HG03280 (cell line): ENCODE results near the gene OTX1.
"Not testable (repeated sequence)": the region's sequence is repeated elsewhere in the genome, so short reads cannot be mapped to it uniquely, and the experiment has no call there.

Source experiments
- ATAC-seq: cut with Tn5 transposase; IDR thresholded peaks from one replicate; pipeline ENCODE4 v1.9.1; 2021; ENCODE audit warnings: mild to moderate bottlenecking, moderate library complexity; ENCODE audit not compliant: unreplicated experiment

Gene OTX1

DNA sequence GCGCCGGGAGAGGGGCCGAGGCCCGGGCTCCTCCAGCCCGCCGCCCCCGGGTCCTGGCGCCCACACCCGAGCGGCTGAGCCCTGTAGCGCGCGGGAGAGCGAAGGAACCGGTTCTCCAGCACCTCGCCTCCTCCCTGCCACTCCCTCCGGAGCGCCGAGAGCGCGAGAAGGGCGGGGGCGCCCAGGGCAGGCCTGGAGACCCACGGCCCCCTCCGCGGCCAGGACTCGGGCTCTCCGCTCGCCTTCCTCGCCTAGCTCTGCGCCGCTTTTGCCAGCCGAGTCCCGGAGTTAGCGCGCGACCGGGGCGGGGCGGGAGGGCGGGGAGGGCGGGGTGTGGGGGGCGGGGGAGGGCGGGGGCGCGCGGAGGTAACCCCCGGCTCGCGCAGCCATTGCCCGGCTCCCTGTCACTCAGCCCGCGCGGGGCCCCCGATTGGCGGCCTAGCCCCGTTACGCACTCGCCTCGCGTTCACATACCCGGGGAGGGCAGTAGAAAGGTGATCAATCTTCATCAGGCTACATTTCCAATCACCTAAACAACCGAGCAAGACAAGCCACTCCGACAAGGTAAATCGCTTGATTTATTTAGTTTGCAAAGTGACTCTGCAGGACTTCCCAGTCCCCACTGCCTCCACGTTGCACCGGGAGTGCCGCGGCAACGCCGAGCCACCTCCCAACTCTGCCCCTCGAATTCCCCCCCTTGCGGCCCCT, at the start of gene OTX1:
OTX1 (plus strand) TSS at position 497 of the 708 bp plus-strand sequence. CDS start 2,161 bp downstream, outside the sequence.
- peak; percentile 87 for ATAC-seq

- ATAC-seq: no peak
Measured at GRCh38 chr2:63001576-63001975, 49.1 kb upstream of the OTX1 start.

- no peak for ATAC-seq
Measured at GRCh38 chr2:63003351-63003750, 47.3 kb upstream of the OTX1 start.

DNA sequence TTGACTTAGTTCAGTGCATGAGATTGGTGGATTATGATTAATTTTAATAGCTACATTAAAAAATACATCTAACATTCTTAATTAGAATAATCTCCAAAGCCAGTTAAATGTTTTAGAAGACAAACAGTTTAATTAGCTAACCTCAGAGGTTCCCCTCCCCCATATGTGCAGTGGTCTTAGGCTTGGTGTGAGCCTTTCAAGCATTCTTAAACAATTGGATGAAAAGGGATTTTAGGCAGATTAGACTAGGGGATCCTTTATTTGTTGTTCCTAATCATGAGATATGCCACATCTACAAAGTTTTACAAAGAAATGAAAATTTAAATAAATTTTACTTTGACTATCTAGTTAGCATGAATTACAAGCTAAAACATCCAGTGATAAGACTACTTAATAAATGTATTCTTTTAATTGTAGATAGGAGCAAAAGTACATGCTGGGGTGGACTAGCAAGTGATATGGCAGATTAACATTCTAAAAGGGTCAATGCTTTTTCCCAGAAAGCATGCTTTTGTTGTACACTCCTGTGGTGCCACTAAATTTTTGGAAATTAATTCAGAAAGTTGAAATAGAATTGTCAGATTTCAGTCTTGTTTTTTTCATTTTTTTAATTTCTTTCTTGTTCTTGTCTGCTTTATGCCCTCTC, 42.7 kb upstream of the OTX1 start:
- ATAC-seq: no peak

GRCh38 chr2:63008838-63009237, 41.8 kb upstream of the OTX1 start:
- no peak for ATAC-seq

DNA sequence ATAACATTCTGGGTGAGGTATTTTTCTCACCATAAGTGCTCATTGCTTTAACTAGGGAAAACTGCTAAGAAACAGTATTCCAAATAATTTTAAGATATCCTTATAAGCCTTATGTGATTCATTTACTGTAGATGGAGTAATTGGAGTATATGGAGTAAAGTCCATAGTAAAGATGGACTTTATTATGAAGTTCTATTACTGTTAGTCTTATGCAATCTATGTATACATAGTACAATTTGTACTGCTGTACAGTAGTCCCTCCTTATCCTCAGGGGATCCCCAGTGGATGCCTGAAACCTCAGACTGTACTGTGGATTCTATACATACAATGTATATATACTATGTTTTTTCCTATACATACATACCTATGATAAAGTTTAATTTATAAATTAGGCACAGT, 41.1 kb upstream of the OTX1 start:
- ATAC-seq: no peak

DNA sequence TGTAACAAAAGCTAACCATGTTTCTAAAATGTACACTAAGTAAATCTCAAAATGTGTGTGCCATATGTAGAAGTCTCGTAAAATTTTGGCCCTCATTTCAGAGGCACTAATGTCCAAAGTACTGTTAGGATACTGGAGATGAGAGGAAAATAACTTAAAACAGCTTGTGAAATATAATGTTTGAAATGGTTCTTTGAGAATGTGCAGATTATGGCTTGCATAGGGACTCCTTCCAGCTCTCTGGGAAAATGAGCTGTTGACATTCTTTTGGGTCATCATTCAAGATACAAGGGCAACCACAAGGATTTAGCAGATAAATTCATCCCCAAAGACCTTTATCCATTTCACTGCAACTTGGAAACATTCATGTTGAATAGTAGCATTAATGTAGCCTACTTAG, 38.1 kb upstream of the OTX1 start:
- no peak for ATAC-seq

DNA sequence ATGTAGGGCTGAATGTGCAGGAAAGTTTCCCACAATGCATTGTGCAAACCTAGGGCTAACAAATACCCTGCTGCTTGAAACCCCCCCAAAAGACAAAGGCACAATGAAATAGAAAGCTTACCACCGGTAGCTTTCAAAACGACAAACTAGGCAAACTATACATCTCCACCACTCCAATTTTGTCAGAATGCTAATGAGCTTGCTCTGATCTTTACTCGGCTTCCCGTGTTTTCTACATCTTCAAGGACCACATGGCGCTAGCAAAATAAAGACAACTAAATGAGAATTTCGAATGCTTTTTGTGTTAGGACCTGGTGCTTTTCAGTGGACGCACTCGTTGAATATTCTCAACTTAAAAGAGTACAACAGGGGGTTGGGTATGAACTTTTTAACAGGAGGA, 37.2 kb upstream of the OTX1 start:
- no peak for ATAC-seq

GRCh38 chr2:63015389-63015788, 35.2 kb upstream of the OTX1 start:
- no peak for ATAC-seq

- ATAC-seq: no peak
Measured at GRCh38 chr2:63018439-63018838, 32.2 kb upstream of the OTX1 start.

DNA sequence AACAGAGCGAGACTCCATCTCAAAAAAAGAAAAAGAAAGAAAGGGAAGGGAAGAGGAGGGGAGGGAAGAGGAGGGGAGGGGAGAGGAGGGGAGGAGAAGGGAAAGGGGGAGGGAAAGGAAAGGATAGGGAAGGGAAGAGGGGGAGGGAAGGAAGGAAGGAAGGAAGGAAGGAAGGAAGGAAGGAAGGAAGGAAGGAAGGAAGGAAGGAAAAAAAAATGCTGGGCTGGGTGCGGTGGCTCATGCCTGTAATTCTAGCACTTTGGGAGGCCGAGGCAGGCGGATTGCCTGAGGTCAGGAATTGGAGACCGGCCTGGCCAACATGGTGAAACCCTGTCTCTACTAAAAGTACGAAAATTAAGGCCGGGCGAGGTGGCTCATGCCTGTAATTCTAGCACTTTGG, 30.9 kb upstream of the OTX1 start:
- ATAC-seq: not testable (repeated sequence)

DNA sequence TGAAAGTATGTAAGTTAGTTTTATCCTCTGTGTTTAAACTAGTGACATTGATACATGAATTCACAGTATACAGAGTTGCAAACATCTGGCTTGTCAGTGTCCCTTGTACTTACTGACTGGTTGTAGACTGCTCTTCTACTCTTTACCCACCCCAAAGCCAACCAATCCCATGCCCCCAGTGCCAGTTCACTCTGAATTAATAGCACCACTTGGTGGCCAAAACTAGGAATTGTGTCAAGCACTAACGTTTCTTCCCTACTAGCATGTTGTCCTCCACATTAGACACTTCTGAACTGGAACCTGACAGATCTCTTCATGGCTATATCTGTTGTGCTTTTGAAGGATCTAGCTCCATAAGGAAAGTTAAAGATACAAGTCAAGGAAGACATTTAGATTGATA, 27.2 kb upstream of the OTX1 start:
- ATAC-seq: no peak

DNA sequence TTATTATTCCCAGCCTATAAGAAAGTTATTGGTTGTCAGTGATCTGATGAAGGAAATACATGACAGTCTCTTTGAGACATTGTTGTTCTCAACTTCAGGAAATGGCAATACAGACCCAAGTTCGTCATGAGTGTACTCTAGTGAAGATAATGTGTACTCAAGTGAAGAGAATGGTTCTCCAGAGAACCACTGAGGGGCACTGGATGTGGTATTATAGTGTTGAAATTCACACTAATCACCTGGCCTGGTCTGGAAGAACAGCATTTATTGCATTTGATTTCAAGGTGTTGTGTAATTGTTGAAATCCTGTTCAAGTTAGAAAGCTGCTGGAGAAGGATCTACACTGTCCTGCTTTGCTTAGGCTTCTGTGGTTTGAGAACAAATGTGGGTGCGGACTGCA, 23.4 kb upstream of the OTX1 start:
- no peak for ATAC-seq

- ATAC-seq: no peak
Measured at GRCh38 chr2:63029058-63029457, 21.6 kb upstream of the OTX1 start.

DNA sequence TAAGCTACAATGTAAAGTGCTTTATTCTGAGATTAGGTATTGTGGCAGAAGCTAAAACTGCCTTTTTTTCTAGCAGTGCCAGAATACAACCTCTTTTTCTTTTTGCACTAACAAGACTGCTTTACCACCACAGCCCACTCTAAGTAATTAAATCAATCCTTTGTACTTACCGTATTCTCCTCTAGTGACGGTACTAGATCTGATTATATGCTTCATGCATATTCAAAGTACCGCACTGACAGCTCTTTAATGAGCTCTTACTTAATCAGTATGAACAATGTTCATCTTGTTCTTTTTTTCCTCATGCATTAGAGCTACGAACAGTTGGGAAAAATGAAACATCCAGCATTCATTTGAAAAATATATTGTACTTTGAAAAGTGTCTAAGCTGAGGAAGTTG, 16.1 kb upstream of the OTX1 start:
- ATAC-seq: no peak

DNA sequence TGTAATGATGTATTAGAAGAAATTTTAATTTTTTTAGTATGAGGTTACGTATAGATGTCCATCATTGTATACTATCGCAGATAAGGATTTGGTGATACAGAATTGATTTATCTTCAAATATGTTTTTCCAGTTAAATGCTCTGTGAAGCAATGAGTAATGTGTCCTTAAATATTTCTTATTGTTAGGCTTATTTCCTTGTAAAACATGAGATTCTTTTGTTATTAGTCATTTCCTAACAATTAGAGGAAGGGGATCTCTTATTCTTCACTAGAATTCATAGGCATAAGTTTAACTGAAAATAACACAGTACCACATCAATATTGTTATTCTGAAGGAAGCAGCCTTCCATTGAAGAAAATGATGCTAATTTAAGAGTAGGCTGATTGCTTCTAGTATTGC, 15.5 kb upstream of the OTX1 start:
- ATAC-seq: no peak

DNA sequence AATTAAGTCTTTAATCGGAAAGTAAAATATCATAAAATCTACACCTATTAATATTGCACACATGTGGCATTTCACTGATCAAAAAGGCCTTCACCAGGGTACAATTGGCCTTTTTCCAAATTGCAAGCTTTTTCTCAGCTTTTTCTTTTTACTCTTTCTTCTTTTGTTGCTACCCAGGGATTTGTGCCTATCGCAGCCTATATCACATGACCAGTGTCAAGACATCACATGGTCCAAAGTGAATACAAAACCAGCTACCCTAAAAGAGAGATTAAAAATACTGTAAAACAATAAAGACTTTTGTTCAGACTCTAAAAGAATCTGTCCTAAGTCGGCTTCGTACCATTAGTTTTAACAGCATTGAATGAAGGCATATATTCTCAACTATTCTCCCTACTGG, 15.0 kb upstream of the OTX1 start:
- no peak for ATAC-seq

DNA sequence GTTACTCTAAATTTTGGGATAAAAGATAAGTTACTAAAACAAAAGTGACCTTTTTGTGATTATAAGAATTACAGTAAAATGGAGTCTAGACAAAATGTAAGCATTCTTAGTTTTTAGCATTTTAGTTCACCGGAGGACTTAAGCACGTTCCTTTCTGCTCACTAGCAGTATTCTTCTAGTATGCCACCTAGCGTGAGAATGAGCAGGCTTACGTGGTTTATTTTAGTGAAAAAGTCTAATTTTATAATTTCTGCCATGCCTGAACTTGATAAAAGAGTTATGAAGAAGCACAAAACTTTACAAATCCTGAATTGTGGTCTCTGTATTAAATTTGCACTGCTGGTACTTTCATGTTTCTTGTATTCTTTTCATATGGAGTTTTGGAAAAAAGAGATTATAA, 12.6 kb upstream of the OTX1 start:
- no peak for ATAC-seq

DNA sequence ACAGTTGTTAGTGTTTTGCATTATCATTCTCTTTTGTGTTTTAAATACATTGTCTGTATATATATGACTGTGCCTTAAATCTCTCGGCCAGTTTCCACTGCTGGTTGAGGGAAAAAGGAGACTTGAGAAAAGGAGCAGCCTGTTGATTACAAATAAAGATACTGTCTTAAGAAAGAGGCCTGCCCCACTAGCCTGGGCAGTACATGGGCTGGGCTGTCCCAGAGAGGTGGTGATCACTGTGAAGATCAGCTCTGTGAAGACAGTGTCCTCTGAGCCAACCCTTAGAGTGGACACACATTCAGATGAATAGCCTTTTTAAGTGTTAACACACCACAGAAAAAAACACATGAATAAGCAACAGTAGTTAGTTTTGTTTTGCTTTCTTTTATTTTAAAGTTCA, 10.0 kb upstream of the OTX1 start:
- ATAC-seq: no peak

DNA sequence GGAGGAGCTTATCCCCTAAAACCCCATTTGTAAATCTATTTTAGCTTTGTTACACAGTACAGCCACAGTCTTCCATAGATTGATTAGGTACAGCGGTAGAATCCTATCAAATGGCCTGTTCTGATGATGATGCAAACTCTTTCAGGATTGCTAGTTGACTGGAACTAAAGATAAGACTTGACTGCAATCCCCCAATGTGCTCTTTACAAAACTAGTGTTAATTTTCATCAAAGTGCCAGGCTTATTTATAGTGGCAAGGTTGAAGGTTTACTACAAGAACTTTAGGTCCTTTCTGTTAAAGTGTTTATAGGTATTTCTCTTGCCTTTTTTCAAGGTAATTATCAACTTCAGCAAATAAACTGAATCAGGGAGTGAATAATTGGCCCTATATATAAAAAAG, 9.0 kb upstream of the OTX1 start:
- no peak for ATAC-seq

GRCh38 chr2:63044362-63045327, 6.0 kb upstream of the OTX1 start:
- no peak for ATAC-seq

- ATAC-seq: no peak
Measured at GRCh38 chr2:63046552-63046951, 4.1 kb upstream of the OTX1 start.
